ENCODE data around the gene CLSTN2.

- TF ChIP-seq CTCF (IDR thresholded peaks at IDR 0.05; ENCODE audit: low read depth, low read length, poor library complexity, severe bottlenecking) (no peak), EZH2phosphoT487 (IDR thresholded peaks at IDR 0.05; ENCODE audit: borderline replicate concordance, low read length) (no peak)
Measured at GRCh38 chr3:140553591-140553990, 618.6 kb downstream of the CLSTN2 start.

Measured in DOHH2 (cell line).